ENCODE results near the gene ARMH3.

Gene ARMH3

GRCh38 chr10:101897633-101898032 is 158.3 kb downstream of the ARMH3 start:
- Histone ChIP-seq H3K9ac (ENCODE audit: low read length) (no peak overlapping the region), H3K9me3 (ENCODE audit: control insufficient read depth, low read length) (no peaks in the 10 kb centered on the region), H3K27me3 (ENCODE audit: control insufficient read depth, insufficient read depth, low read length) (no peaks in the 10 kb centered on the region), H3K4me3 (ENCODE audit: low read length) (no peak overlapping the region), H3K36me3 (ENCODE audit: control insufficient read depth, insufficient read depth, low read length) (no peaks in the 10 kb centered on the region), H3K4me1 (ENCODE audit: control insufficient read depth, insufficient read depth, low read length) (no peaks in the 10 kb centered on the region)

DNA sequence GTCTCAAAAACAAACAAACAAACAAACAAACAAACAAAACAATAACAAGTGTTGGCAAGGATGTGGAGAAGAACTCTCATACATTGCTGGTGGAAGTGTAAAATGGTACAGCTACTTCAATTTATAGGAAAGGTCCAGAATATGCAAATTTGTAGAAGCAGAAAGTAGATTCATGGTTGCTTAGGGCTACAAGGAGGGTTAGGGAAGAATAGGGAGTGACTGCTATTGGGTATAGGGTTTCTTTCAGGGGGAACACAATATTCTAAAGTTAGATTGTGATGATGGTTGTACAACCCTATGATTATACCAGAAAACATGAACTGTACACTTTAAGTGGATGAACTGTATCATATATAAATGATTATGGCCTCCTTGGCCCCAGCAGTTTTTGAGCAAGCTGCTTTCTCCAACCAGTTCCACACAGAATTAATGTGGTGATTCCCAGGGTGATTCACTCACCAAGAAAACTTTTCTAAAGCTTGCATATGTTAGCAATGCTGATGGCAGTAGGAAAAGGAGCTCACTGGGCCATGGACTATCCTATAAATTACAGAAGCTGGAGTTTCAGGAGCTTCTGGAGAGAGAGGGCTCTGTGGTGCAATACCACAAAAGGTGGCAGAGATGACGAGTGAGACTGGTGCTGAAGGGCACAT is 159.6 kb downstream of the ARMH3 start:
- no peak overlapping the region for H3K9ac ChIP-seq (ENCODE audit: low read length)
- no peaks in the 10 kb centered on the region for H3K27me3 ChIP-seq (ENCODE audit: control insufficient read depth, insufficient read depth, low read length)
- no peaks in the 10 kb centered on the region for H3K9me3 ChIP-seq (ENCODE audit: control insufficient read depth, low read length)
- no peaks in the 10 kb centered on the region for H3K36me3 ChIP-seq (ENCODE audit: control insufficient read depth, insufficient read depth, low read length)
- H3K4me1 ChIP-seq (ENCODE audit: control insufficient read depth, insufficient read depth, low read length), result no peaks in the 10 kb centered on the region
- H3K4me3 ChIP-seq (ENCODE audit: low read length), result no peak overlapping the region

- no peaks in the 10 kb centered on the region for H3K4me1 ChIP-seq (ENCODE audit: control insufficient read depth, insufficient read depth, low read length)
- no peak overlapping the region for H3K9ac ChIP-seq (ENCODE audit: low read length)
- no peaks in the 10 kb centered on the region for H3K9me3 ChIP-seq (ENCODE audit: control insufficient read depth, low read length)
- H3K36me3 ChIP-seq (ENCODE audit: control insufficient read depth, insufficient read depth, low read length), result no peaks in the 10 kb centered on the region
- H3K27me3 ChIP-seq (ENCODE audit: control insufficient read depth, insufficient read depth, low read length), result no peaks in the 10 kb centered on the region
- no peak overlapping the region for H3K4me3 ChIP-seq (ENCODE audit: low read length)
Observed at GRCh38 chr10:101895781-101896180, 160.2 kb downstream of the ARMH3 start.

DNA sequence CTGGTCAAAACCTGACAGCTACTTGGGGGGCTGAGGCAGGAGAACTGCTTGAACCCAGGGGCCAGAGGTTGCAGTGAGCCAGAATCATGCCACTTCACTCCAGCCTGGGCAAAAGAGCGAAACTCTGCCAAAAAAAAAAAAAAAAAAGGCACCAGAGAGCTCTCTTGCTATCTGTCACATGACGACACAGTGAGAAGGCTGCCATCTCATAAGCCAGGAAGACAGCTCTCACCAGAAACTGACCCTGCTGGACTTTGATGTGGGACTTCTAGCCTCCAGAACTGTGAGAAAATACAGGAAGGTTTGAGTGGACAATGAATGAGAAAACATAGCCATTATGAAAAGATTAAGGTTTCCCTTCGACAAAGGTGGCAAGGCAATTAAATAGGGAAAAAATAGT is 161.2 kb downstream of the ARMH3 start:
- no peaks in the 10 kb centered on the region for H3K4me1 ChIP-seq (ENCODE audit: control insufficient read depth, insufficient read depth, low read length)
- H3K27me3 ChIP-seq (ENCODE audit: control insufficient read depth, insufficient read depth, low read length), result no peaks in the 10 kb centered on the region
- H3K4me3 ChIP-seq (ENCODE audit: low read length), result no peak overlapping the region
- H3K9me3 ChIP-seq (ENCODE audit: control insufficient read depth, low read length), result no peaks in the 10 kb centered on the region
- no peaks in the 10 kb centered on the region for H3K36me3 ChIP-seq (ENCODE audit: control insufficient read depth, insufficient read depth, low read length)
- H3K9ac ChIP-seq (ENCODE audit: low read length), result no peak overlapping the region

DNA sequence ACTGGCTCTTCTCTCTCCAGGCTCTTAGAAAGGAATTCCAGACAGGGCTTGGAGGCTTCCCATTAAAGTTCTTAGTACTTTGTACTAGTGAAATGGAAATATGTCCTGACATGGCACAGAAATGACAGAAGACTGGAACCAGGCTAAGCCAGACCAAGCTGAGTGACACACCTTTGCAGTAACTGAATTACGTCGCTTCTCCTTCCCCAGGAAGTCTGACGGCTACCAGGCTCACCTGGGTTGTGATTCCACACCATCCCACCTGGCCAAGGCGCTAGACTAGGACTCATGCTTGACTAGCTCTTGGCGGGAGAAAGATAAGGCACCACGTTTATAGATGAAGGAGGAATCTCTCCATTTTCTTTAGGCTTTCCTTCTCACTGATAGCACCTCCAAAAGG is 161.7 kb downstream of the ARMH3 start:
- Histone ChIP-seq H3K9ac (ENCODE audit: low read length) (no peak overlapping the region), H3K9me3 (ENCODE audit: control insufficient read depth, low read length) (no peaks in the 10 kb centered on the region), H3K27me3 (ENCODE audit: control insufficient read depth, insufficient read depth, low read length) (no peaks in the 10 kb centered on the region), H3K36me3 (ENCODE audit: control insufficient read depth, insufficient read depth, low read length) (no peaks in the 10 kb centered on the region), H3K4me3 (ENCODE audit: low read length) (no peak overlapping the region), H3K4me1 (ENCODE audit: control insufficient read depth, insufficient read depth, low read length) (no peaks in the 10 kb centered on the region)

GRCh38 chr10:101893510-101894120 is 162.4 kb downstream of the ARMH3 start:
- Histone ChIP-seq H3K9me3 (ENCODE audit: control insufficient read depth, low read length) (no peaks in the 10 kb centered on the region), H3K4me1 (ENCODE audit: control insufficient read depth, insufficient read depth, low read length) (no peaks in the 10 kb centered on the region), H3K36me3 (ENCODE audit: control insufficient read depth, insufficient read depth, low read length) (no peaks in the 10 kb centered on the region), H3K4me3 (ENCODE audit: low read length) (no peak overlapping the region), H3K9ac (ENCODE audit: low read length) (no peak overlapping the region), H3K27me3 (ENCODE audit: control insufficient read depth, insufficient read depth, low read length) (no peaks in the 10 kb centered on the region)

DNA sequence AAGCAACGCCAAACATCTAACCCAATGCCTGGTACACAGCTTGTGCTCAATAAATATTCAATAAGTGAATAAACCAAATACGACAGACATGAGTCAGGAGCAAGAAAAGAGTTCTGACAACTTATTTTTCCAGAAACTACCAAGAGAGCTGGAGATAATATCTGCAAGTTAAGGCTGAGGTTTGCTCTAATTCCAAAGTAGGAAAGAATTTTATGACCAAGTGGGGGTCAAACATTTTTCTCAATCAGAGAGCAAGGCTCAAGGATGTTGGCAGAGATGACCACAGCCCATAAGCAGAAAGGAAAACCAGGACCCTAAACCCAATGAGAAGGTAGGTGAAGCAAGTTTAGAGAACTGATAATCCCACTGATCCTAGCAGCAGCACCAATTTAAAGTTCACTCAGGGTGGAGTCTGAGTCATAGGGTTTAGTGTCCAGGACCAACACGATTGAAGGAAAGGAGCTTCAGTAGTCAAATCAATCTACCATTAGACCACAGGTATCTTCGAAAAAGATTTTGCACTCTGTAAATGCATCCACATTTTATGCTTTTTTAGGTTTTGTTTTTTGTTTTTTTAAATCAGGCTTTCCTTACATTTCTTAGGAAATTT is 163.1 kb downstream of the ARMH3 start:
- no peaks in the 10 kb centered on the region for H3K36me3 ChIP-seq (ENCODE audit: control insufficient read depth, insufficient read depth, low read length)
- H3K9ac ChIP-seq (ENCODE audit: low read length), result no peak overlapping the region
- no peaks in the 10 kb centered on the region for H3K27me3 ChIP-seq (ENCODE audit: control insufficient read depth, insufficient read depth, low read length)
- H3K9me3 ChIP-seq (ENCODE audit: control insufficient read depth, low read length), result no peaks in the 10 kb centered on the region
- no peaks in the 10 kb centered on the region for H3K4me1 ChIP-seq (ENCODE audit: control insufficient read depth, insufficient read depth, low read length)
- H3K4me3 ChIP-seq (ENCODE audit: low read length), result no peak overlapping the region

DNA sequence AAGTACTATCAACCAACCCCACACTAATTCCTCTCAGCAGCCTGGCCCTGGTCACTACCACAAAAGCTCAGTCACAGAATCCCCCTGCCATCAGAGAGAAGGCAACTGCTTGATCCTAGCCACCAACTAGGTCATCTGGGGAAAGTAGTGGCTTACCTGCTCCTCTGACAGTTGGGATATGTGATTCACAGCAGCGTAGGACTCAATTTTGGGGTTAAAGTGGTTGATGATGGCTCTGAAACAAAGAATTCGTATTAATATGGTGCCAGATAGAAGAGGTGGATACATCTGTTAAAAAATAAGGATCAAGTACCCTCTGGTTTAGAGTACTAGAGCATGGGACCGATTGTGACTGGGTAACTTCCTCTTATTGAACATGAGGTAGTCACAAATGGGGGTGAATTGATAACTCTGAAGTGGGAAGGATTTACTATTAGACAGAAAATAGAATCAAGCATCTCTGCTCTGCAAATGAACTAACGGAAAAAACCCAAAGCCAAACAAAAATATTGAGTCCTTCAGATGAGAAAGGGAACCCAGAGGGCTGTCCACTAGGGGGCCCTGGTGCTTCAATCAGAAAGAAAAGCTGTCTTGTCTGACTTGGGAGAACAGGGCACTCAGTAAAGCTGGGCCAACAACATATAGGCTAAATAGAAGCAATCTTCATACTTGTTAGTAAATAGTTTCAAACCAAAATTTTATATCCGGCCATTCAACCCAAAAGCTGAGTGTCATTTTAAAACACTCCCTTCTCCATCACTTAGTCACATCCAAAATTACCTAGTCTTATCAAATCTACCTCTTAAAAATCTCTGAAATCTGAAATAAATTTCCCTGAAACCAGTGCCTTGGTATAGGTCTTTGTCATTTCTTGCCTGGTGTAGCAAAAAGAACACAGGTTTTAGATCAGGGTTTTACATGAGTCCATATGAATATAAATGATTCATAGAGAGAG is 166.4 kb downstream of the ARMH3 start:
- no peak overlapping the region for H3K4me3 ChIP-seq (ENCODE audit: low read length)
- no peaks in the 10 kb centered on the region for H3K4me1 ChIP-seq (ENCODE audit: control insufficient read depth, insufficient read depth, low read length)

GRCh38 chr10:101888251-101888949 is 167.6 kb downstream of the ARMH3 start:
- no peaks in the 10 kb centered on the region for H3K27me3 ChIP-seq (ENCODE audit: control insufficient read depth, insufficient read depth, low read length)
- H3K36me3 ChIP-seq (ENCODE audit: control insufficient read depth, insufficient read depth, low read length), result no peaks in the 10 kb centered on the region
- H3K9ac ChIP-seq (ENCODE audit: low read length), result no peak overlapping the region
- H3K9me3 ChIP-seq (ENCODE audit: control insufficient read depth, low read length), result no peaks in the 10 kb centered on the region
- no peak overlapping the region for H3K4me3 ChIP-seq (ENCODE audit: low read length)
- no peaks in the 10 kb centered on the region for H3K4me1 ChIP-seq (ENCODE audit: control insufficient read depth, insufficient read depth, low read length)

More for the DNA sequence above, 166.4 kb downstream of the ARMH3 start:
- no peaks in the 10 kb centered on the region for H3K9me3 ChIP-seq (ENCODE audit: control insufficient read depth, low read length)
- no peak overlapping the region for H3K9ac ChIP-seq (ENCODE audit: low read length)
- no peaks in the 10 kb centered on the region for H3K27me3 ChIP-seq (ENCODE audit: control insufficient read depth, insufficient read depth, low read length)
- no peaks in the 10 kb centered on the region for H3K36me3 ChIP-seq (ENCODE audit: control insufficient read depth, insufficient read depth, low read length)

GRCh38 chr10:101887775-101888174 is 168.2 kb downstream of the ARMH3 start:
- H3K9me3 ChIP-seq (ENCODE audit: control insufficient read depth, low read length), result no peaks in the 10 kb centered on the region
- no peaks in the 10 kb centered on the region for H3K4me1 ChIP-seq (ENCODE audit: control insufficient read depth, insufficient read depth, low read length)
- no peak overlapping the region for H3K4me3 ChIP-seq (ENCODE audit: low read length)
- H3K9ac ChIP-seq (ENCODE audit: low read length), result no peak overlapping the region
- H3K27me3 ChIP-seq (ENCODE audit: control insufficient read depth, insufficient read depth, low read length), result no peaks in the 10 kb centered on the region
- H3K36me3 ChIP-seq (ENCODE audit: control insufficient read depth, insufficient read depth, low read length), result no peaks in the 10 kb centered on the region

- H3K4me3 ChIP-seq (ENCODE audit: low read length), result no peak overlapping the region
- no peaks in the 10 kb centered on the region for H3K36me3 ChIP-seq (ENCODE audit: control insufficient read depth, insufficient read depth, low read length)
- H3K9ac ChIP-seq (ENCODE audit: low read length), result no peak overlapping the region
- H3K4me1 ChIP-seq (ENCODE audit: control insufficient read depth, insufficient read depth, low read length), result no peaks in the 10 kb centered on the region
- no peaks in the 10 kb centered on the region for H3K27me3 ChIP-seq (ENCODE audit: control insufficient read depth, insufficient read depth, low read length)
- H3K9me3 ChIP-seq (ENCODE audit: control insufficient read depth, low read length), result no peaks in the 10 kb centered on the region
Observed at GRCh38 chr10:101886521-101887312, 169.3 kb downstream of the ARMH3 start.
